Measurements from ENCODE around the gene IL18.
"Not testable (repeated sequence)": the region's sequence is repeated elsewhere in the genome, so short reads cannot be mapped to it uniquely, and the experiment has no call there.

The IL18 gene

DNA sequence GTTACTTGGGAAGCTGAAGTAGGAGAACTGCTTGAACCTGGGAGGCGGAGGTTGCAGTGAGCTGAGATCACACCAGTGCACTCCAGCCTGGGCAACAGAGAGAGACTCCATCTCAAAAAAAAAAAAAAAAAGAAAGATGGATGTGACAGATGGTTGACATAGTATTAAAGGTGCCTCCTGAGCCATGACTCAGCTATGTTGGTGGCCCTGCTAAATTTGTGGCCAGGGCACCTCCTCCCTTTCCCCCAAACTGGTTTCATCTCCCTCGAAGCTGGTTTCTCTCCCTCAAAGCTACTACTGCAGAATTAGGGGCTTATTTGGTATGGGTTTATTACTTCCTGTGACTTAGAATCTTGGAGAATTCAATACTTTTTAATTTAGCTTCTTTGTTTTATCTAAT is 45.7 kb downstream of the IL18 start:
- DNase-seq (ENCODE audit: low spot score), result no peak

DNA sequence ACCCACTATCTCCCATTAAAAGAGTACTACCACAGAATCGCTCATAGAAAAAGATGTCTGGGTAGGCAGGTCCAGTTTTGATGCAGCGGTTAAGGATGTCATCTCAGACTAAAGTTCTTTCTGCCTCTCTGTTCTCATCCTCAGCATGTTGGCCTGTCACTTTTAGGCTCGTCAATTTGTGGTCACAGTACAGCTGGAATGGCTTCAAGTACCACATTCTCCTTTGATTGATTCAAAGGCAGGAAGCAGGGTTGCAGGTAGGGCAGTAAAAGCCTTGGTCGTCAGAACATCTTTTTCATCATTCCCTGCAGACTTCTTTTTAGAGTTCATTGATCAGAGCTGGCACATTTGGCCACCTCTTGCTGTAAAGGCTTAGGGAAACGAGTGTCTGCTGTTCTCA is 48.5 kb downstream of the IL18 start:
- no peak for DNase-seq (ENCODE audit: low spot score)

DNA sequence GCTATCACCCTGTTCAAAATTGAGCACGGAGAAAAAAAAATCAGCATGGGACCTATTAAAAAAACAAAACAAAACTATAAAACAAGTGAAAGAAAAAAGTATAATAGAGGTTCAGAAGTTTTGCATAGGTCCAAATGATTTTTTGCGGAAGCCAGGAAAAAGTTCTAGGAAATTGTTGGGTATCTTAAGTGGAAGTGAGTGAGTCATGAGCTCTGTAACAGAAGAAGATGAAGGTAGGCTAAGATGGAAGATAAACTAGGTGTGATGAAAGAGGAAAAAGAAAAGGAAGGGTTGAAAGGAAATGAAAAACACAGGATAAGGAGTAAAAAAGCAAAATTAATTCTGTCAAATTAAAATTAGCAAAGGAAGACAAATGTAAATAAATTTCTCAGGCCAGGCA is 49.4 kb downstream of the IL18 start:
- no peak for DNase-seq (ENCODE audit: low spot score)

DNA sequence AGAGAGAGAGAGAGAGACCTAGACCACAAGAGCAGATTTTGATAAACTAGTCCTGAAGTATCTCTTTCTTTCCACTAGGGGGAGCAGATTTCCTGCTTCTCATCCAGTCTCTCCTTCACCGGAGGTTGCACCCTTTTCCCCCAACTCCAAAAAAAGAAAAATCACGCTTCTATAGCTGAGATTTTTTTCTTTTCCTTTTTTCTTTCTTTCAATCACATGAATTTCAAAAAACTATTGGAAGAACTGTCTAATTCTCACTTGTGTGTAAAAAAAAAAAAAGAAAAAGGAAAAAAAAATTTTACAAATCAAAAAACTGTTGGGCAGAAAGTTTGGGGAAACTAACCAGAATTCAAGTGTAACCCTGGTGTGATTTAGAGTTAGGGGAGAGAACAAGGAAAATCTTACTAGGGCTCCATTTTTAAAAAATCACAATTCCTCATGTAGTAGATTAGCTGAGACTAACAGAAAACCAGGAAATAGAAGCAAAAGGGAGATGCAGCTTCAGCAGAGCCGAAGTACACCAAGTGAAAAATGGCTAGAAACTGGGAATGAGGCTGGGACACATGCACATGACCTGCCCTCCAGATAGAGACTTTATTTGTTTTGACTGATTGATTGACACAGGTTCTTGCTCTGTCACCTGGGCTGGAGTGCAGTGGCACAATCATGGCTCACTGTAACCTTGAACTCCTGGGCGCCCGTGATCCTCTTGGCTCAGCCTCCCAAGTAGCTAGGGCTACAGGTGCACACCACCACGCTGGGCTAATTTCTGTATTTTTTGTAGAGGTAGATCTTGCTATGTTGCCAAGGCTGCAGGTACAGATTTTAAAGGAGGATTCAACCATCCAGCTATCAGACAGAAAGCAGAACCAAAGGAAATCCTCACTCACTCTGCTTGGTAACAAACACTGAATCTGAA is 50.1 kb downstream of the IL18 start:
- DNase-seq (ENCODE audit: low spot score), result peak; percentile 81

DNA sequence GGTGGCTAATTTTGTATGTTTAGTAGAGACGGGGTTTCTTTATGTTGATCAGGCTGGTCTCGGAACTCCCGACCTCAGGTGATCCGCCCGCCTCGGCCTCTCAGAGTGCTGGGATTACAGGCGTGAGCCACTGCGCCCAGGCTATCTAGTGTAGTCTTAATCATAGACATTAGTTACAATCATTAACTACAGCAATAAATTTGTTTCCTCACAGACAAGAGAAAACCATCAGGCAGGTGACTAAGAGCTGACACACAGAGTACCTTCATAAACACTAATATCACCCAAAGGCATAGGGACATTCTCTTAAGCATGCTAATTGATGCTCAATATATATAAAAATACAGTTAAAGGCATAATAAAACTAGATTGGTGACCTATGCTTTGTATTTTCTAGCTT is 57.8 kb downstream of the IL18 start:
- no peak for DNase-seq (ENCODE audit: low spot score)

DNA sequence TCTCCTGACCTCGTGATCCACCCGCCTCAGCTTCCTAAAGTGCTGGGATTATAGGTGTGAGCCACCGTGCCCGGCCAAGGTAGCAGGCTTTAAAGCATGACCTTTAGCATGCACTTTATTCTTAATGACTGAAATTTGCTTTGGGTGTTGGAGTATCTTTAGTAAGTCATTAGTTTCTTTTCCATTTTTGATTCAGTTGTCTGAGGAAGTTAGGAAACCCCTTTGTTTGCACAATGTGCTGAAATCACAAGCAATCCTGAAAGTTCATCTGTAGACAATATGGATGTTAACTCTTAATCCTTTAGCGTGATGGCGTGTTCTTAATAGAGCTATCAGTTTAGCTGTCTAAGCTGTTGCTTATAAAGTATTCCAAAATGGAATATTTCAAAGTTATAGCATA is 60.4 kb downstream of the IL18 start:
- DNase-seq (ENCODE audit: low spot score), result no peak

DNA sequence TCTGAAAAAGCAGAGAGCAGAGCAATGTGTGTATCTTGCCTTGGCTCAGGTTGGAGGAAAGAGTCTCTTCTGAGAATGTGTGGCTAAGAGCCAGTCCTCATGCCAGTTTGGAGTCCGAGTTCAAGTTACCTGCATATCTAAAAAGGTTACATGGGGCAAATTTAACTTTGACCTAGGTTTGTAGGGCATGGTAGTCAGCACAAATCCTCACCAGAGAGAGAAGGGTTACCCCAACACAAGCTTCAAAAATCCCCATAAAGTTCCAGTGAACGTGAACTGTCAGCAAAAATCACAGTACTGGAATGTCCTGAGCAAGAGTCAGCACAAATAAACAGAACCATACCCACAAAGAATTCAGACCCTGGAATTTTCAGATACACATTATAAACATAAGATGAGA is 63.4 kb downstream of the IL18 start:
- DNase-seq (ENCODE audit: low spot score), result no peak

DNA sequence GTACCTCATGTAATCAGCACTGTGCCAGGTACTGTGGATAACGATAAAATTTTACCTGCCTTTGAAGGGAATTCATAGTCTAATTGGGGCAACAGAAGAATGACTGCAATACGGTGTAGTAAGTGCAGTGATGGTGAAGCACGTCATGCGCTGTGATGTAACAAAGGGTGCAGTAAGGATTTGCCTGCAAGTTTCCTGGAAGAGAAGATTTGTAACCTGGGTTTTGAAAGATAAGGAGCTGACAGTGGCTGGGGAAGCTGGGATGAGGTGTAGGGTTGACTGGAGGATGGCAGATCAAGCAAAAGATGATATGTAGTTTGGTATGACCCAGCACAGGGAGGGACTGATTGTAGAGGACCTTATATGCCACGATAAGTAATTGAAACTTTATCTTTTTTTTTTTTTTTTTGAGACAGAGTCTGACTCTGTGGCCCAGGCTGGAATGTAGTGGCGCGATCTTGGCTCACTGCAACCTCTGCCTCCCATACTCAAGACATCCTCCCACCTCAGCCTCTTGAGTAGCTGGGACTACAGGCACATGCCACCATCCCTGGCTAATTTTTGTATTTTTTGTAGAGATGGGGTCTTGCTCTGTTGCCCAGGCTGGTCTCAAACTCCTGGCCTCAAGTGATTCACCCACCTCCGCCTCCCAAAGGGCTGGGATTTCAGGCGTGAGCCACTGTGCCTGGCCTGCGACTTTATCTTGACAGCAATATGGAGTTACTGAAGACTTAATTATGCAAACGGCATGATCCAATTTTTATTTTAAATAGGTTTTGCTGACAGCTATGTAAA is 66.0 kb downstream of the IL18 start:
- DNase-seq (ENCODE audit: low spot score), result no peak

DNA sequence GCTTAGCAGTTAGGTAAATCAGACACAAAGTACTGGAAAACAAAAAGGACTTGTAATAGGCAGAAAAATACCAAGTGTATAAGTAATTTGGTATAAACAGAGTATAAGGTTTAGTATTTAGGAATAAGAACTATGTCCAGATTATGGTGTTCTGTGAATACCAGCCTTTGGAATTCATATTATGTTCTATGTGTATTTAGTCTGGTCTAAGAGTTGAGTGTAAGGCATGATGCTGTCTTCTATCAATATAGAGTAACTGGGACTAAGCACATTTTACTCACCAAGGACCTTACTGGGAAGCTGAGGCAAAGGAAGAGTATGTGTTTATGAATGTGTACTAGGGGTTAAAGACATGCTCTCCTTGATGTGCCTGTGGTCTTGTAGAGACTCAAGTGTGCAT is 67.7 kb downstream of the IL18 start:
- no peak for DNase-seq (ENCODE audit: low spot score)

DNA sequence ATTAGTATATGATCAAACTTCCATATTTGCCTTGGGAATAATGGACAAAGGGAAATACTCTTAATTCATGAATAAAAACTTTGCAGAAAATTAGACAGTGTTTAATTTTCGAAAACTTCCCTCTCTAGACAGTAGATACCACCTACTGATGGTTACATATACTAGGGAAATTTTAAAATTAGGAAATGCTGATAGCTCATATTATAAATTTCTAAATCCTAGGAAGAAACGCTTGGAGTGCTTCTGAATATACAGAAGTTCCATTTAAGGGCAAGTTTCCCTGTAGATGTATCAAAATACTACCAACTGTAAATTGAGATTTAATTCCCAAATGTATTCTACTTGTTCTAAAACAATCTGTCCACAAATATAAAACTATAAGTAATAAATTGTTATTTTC is 68.6 kb downstream of the IL18 start:
- not testable (repeated sequence) for DNase-seq (ENCODE audit: low spot score)
